GM23248 (cell line): Measurements from ENCODE around the gene TNK1.

Source experiments
- EZH2 ChIP-seq: fragments of 200-600 bp; sonication (generic); IDR thresholded peaks from 2 replicates; pipeline ENCODE4 v1.6.1; 2018; ENCODE audit warnings: antibody characterized with exemption, mild to moderate bottlenecking; ENCODE audit not compliant: insufficient read depth, poor library complexity, severe bottlenecking
- EZH2phosphoT487 ChIP-seq: fragments of 200-600 bp; sonication (generic); IDR thresholded peaks from 2 replicates; pipeline ENCODE4 v1.6.1; 2018; ENCODE audit warnings: antibody characterized with exemption, moderate library complexity, mild to moderate bottlenecking, low read depth; ENCODE audit not compliant: insufficient read depth

DNA sequence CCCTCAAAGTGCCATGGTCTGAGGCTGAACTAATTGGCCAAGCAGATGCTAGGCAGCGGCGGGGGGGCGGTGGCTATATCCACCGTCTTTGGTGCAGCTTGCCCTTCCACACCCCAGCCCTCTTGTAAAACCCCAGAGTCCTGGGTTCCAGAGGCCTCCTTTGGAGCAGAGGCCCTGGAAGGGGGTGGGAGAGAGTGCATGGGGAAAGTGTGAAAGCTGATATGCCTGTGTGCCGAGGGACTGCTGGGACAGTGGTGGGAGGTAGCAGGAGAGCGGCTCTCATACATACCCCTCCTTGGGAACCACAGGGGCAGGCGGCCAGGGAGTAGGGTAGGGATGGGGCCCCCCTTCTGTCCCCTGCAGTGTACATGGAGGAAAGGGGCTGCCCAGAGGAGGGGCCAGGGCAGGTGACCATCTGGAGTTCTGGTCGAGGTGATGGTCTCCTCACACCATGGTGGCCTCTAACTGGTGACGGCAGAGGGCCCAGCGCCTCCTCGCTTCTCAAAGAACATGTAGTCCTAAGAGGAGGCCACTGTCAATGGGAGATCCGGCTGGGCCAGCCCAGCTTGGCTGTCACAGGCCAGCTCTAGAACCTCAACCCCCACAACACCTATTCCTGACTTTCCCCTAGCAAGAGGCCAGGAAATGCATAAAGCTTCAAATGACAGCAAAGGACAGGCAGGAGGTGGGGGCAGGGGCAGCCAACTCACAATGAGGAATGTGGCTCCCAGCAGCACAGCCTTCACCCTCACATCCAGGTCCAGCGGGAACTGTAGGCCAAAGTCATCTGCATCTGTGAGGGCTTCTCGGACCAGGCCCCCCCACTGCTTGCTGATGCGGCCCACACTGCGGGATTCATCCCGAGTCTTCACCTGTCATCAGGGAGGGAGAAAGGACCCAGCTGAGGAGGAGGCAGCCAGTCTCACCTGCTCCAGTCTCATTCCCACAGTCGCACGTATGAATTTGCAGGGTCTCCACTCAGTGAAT, 9.3 kb downstream of the TNK1 start:
- no peak for TF ChIP-seq EZH2
- no peak for TF ChIP-seq EZH2phosphoT487
